OCI-M1 (cell line): ENCODE results near the gene LRRC9.
"Not testable (repeated sequence)": the region's sequence is repeated elsewhere in the genome, so short reads cannot be mapped to it uniquely, and the experiment has no call there.

Experiments
- DNase-seq: peaks from one replicate; lab custom pipeline; 2025; lab: John Stamatoyannopoulos, UW

LRRC9 gene

GRCh38 chr14:60064491-60065072 lies 144.6 kb downstream of the LRRC9 start:
- DNase-seq: peak; percentile 67

GRCh38 chr14:60067882-60068281 lies 147.9 kb downstream of the LRRC9 start:
- DNase-seq: no peak

- no peak for DNase-seq
These were observed 159.8 kb downstream of the LRRC9 start for GRCh38 chr14:60079723-60080122.

GRCh38 chr14:60085085-60085484 lies 165.1 kb downstream of the LRRC9 start:
- peak; percentile 32 for DNase-seq

- no peak for DNase-seq
These were observed 165.7 kb downstream of the LRRC9 start for GRCh38 chr14:60085693-60086092.

- peak; percentile 47 for DNase-seq
These were observed 167.7 kb downstream of the LRRC9 start for GRCh38 chr14:60087668-60088067.

- no peak for DNase-seq
These were observed 169.3 kb downstream of the LRRC9 start for GRCh38 chr14:60089221-60089620.

GRCh38 chr14:60090864-60091519 lies 171.0 kb downstream of the LRRC9 start:
- peak; percentile 80 for DNase-seq

GRCh38 chr14:60091550-60092525 lies 171.9 kb downstream of the LRRC9 start, which contains the start of gene PCNX4:
PCNX4 (plus strand) TSS chr14:60091923; CDS start chr14:60107639, 15,716 bp downstream.
- peak; percentile 97 for DNase-seq

GRCh38 chr14:60092526-60092920 lies 172.6 kb downstream of the LRRC9 start:
- peak; percentile 67 for DNase-seq

- DNase-seq: peak; percentile 38
These were observed 173.1 kb downstream of the LRRC9 start for GRCh38 chr14:60093080-60093479.

- DNase-seq: peak; percentile 32
These were observed 173.7 kb downstream of the LRRC9 start for GRCh38 chr14:60093606-60094005.

- peak; percentile 86 for DNase-seq
These were observed 174.5 kb downstream of the LRRC9 start for GRCh38 chr14:60094306-60094897.

GRCh38 chr14:60095231-60095630 lies 175.3 kb downstream of the LRRC9 start:
- DNase-seq: no peak

GRCh38 chr14:60095781-60096450 lies 176.0 kb downstream of the LRRC9 start:
- DNase-seq: peak; percentile 1

GRCh38 chr14:60097974-60098373 lies 178.0 kb downstream of the LRRC9 start:
- no peak for DNase-seq

GRCh38 chr14:60099855-60100254 lies 179.9 kb downstream of the LRRC9 start:
- not testable (repeated sequence) for DNase-seq

GRCh38 chr14:60101786-60102185 lies 181.8 kb downstream of the LRRC9 start:
- no peak for DNase-seq

GRCh38 chr14:60102389-60102788 lies 182.4 kb downstream of the LRRC9 start:
- DNase-seq: peak; percentile 1

GRCh38 chr14:60106339-60106738 lies 186.4 kb downstream of the LRRC9 start:
- DNase-seq: no peak

- no peak for DNase-seq
These were observed 187.5 kb downstream of the LRRC9 start for GRCh38 chr14:60107477-60107876.

- no peak for DNase-seq
These were observed 191.8 kb downstream of the LRRC9 start for GRCh38 chr14:60111732-60112131.
